Activated naive CD4-positive, alpha-beta T cell treated with anti-CD3 and anti-CD28 coated beads, Interleukin-2, amount 10 ng/mL, durations not matched to agents 7 days and 5 days (primary cell): Measurements from ENCODE around the gene TEAD4.

Source experiments
- CTCF ChIA-PET: fragments of 350-600 bp; sonication (Branson Sonifier 250); formaldehyde crosslinking; loops from one replicate; lab custom pipeline; 2021; ENCODE audit warnings: antibody characterized with exemption; lab: Charles Lee
- DNase-seq: peaks from one replicate; pipeline ENCODE4 v3.0.0-alpha.2; 2020
- H3K27ac Mint-ChIP-seq: one replicate; pipeline ENCODE4 v1.8.0; 2021; ENCODE audit warnings: mild to moderate bottlenecking, moderate library complexity, mixed read lengths
- H3K27me3 Mint-ChIP-seq: one replicate; pipeline ENCODE4 v1.8.0; 2021; ENCODE audit warnings: mild to moderate bottlenecking, mixed read lengths
- H3K36me3 Mint-ChIP-seq: one replicate; pipeline ENCODE4 v1.8.0; 2021; ENCODE audit warnings: mixed read lengths
- H3K4me1 Mint-ChIP-seq: one replicate; pipeline ENCODE4 v1.8.0; 2021; ENCODE audit warnings: mixed read lengths
- H3K4me3 Mint-ChIP-seq: one replicate; pipeline ENCODE4 v1.8.0; 2021; ENCODE audit warnings: mild to moderate bottlenecking, moderate library complexity, mixed read lengths
- H3K9me3 Mint-ChIP-seq: one replicate; pipeline ENCODE4 v1.8.0; 2021; ENCODE audit warnings: mixed read lengths

The TEAD4 gene

DNA sequence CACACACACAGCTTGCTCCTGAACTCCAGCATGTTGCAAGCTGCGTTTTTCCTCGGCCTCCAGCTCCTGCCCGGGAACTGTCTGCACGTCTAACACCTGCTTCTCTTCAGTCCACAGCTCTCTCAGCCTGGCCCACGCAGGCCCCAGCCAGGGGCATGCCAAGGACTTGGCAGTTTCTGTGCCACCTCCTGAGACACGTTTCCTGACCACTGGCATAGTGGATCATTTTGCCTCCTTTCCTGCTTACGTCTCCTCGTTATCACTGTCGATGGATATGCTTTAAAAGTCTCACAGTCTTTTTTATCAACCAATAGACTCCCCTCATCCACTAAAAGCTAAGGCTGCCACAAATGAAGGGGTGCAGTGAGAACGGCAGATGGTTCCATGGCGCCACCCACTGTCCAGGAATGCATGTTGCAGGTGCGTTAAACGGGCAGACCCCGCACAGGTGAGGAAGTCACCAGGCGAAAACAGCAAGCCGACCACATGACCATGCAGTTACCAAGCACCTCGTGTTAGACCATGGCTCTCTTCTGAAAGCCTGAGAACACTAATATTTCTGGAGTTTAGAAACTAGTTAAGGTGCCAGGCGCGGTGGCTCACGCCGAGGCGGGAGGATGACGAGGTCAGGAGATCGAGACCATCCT lies 14.7 kb upstream of the TEAD4 start:
- Mint-ChIP-seq H3K4me3 (no peak overlapping the region), H3K4me1 (peaks cover 4% of the 10 kb centered on the region), H3K27me3 (peaks cover 14% of the 10 kb centered on the region), H3K9me3 (no peaks in the 10 kb centered on the region), H3K36me3 (no peaks in the 10 kb centered on the region), H3K27ac (no peak overlapping the region)
- CTCF ChIA-PET, result interaction anchor here (0.7 to 2.8 kb wide), 17 partner anchors 9 to 261 kb away, joined by 3 to 35 read pairs (median 3); no protein-coding TSS in a partner anchor
- DNase-seq, result peak; percentile 79

DNA sequence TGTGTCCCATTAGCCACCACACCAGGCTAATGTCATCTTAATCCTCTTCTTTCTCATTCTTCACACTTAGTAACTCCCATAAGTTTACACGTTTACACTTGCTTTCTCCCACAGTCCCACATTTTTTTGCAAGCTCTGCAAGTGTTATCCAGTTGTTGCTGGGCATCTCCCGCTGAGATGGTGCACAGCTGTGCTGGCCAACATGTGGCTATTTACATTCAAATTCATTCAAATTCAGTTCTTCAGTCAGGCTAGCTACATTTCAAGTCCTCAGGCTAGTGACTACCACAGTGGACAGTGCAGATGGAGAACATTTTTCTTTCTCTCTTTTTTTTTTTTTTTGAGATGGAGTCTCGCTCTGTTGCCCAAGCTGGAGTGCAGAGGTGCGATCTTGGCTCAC lies 9.8 kb upstream of the TEAD4 start:
- peaks cover 35% of the 10 kb centered on the region for H3K27me3 Mint-ChIP-seq
- CTCF ChIA-PET, result no interaction called here
- H3K4me1 Mint-ChIP-seq, result peaks cover 4% of the 10 kb centered on the region
- no peaks in the 10 kb centered on the region for H3K9me3 Mint-ChIP-seq
- no peaks in the 10 kb centered on the region for H3K36me3 Mint-ChIP-seq
- no peak overlapping the region for H3K4me3 Mint-ChIP-seq
- no peak overlapping the region for H3K27ac Mint-ChIP-seq
- no peak for DNase-seq

GRCh38 chr12:2955888-2956287 lies 3.3 kb upstream of the TEAD4 start:
- H3K4me1 Mint-ChIP-seq, result peaks cover 15% of the 10 kb centered on the region
- no peak overlapping the region for H3K27ac Mint-ChIP-seq

DNA sequence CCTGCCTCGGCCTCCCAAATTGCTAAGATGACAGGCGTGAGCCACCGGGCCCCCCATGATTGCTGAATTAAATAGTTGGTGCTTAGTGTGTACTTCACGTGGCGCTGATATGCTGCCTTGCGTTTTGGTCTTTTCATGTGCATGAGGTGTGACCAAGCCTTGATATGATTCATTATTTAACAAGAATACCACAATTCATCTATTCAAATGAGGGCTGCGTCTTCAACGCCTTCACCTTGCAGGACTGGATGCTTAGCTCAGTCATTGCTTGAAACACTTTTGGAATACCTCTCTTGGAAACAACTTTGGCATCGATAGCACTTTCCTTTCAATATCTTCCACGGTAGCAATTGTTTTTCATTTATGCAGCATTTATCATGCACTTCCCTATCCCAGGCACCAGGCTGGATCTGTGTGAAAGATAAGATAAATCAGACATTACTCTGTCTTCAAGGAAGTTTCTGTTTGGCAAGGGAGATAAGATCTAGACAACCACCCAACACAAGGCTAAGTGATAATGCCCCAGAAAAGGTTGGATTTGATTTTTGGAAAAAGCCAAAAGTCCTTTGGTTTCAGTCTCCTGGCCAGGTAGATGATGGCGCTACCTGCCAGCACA lies 1.3 kb upstream of the TEAD4 start:
- CTCF ChIA-PET, result interaction anchor here (1.0 to 1.4 kb wide), 2 partner anchors 14 to 84 kb away, joined by 3 read pairs; no protein-coding TSS in a partner anchor
- peaks cover 66% of the 10 kb centered on the region for H3K27me3 Mint-ChIP-seq
- H3K4me1 Mint-ChIP-seq, result peaks cover 17% of the 10 kb centered on the region
- peak overlapping the region; percentile 75 for H3K4me3 Mint-ChIP-seq
- H3K36me3 Mint-ChIP-seq, result no peaks in the 10 kb centered on the region
- H3K27ac Mint-ChIP-seq, result no peak overlapping the region
- H3K9me3 Mint-ChIP-seq, result no peaks in the 10 kb centered on the region
- DNase-seq, result no peak

More at GRCh38 chr12:2955888-2956287, 3.3 kb upstream of the TEAD4 start:
- no peak overlapping the region for H3K4me3 Mint-ChIP-seq
- H3K27me3 Mint-ChIP-seq, result peaks cover 57% of the 10 kb centered on the region
- H3K36me3 Mint-ChIP-seq, result no peaks in the 10 kb centered on the region
- DNase-seq, result no peak
- no peaks in the 10 kb centered on the region for H3K9me3 Mint-ChIP-seq
- CTCF ChIA-PET, result no interaction called here

DNA sequence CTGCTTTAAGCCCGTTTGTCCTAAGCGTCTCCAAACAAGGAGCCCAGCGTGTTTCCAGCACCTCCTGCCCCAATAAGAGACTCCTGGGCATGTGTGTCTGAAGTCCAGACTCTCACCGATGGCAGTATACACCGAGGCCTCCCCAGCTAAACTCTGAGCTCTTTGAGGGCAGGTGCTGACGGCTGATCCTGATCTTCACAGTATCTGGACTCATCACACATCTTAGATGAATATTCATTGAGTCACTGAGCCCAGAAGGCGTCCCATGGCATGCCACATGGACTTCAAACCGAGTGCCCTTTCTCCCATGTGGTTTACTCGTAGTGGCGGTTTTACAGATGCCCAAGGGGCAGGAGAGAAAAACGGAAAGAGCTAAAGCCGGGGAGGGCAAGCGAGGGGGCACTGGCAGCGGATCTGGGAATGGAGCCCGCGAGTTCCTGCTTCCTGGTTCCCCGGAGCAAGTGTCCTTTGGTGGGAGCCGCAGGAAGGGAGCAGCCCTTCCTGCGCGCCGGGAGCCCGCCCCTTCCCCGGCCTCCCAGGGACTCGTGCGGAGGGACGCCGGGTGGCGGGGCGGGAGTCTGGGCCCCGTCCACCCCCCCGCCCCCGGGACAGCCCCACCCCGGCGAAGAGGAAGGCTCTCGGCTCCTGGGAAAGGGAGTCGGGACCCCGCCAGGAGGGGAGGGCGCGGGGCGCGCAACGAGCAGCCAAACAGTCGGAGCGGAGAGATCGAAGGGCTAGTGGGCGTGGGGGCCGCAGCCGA lies 585 bp upstream of the TEAD4 start:
- Mint-ChIP-seq H3K9me3 (no peaks in the 10 kb centered on the region), H3K36me3 (no peaks in the 10 kb centered on the region), H3K27me3 (peaks cover 73% of the 10 kb centered on the region), H3K27ac (no peak overlapping the region), H3K4me3 (peak overlapping the region; percentile 75), H3K4me1 (peaks cover 17% of the 10 kb centered on the region)
- CTCF ChIA-PET, result interaction anchor here (1.0 to 1.4 kb wide), 2 partner anchors 14 to 84 kb away, joined by 3 read pairs; no protein-coding TSS in a partner anchor
- peak; percentile 21 for DNase-seq

DNA sequence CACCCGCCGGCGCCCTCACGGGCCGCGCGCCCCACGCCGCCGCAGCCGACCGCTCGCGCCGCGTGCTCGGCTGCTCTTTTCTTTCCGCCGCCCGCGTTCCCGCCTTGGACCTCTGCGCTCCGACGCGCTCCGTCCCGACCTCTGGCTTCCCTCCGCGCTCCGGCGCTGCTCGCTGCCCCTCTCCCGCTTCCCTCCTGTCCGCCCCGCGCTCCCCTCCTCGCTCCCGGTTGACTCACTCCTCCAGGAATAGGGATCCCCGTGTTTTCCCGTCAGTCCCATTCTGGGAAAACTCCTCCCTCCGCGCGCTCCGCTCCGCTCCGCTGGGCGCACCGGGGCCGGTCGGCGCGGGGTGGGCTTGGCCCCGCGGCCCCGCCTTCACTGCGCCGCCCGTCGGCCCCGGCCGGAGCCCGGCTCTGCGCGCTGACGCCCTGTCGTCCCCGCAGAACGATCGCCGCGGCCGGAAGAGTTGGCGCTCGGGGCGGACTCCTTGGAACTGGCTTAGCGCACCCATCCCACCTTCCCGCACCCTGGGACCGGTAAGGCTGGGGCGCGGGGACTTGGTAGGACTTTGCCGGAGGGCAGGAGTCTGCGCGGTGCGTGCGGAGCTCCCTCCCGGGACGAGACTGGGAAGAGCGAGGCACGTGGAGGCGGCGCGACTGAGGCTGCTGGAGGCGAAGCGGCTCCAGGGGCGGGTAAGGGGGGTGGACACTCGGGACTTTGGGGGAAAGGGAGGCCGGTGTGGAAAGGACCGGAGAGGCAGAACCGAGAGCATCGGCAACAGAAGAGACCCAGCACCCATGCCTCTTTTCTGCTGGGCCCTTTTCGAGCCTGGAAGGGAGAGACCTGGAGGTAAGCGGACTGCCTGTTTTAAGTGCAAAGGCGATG lies 550 bp downstream of the TEAD4 start:
- Mint-ChIP-seq H3K36me3 (no peaks in the 10 kb centered on the region), H3K27me3 (peaks cover 84% of the 10 kb centered on the region), H3K4me3 (peak overlapping the region; percentile 72), H3K27ac (no peak overlapping the region), H3K9me3 (no peaks in the 10 kb centered on the region), H3K4me1 (peaks cover 17% of the 10 kb centered on the region)
- CTCF ChIA-PET, result interaction anchor here (1.4 kb wide), 1 partner anchor 83 kb away, joined by 3 read pairs; no protein-coding TSS in a partner anchor
- peak; percentile 23 for DNase-seq

GRCh38 chr12:2960390-2960956 lies 1.3 kb downstream of the TEAD4 start:
- CTCF ChIA-PET, result no interaction called here
- H3K27me3 Mint-ChIP-seq, result peaks cover 87% of the 10 kb centered on the region
- H3K4me3 Mint-ChIP-seq, result peak overlapping the region; percentile 69
- DNase-seq, result peak; percentile 24
- H3K9me3 Mint-ChIP-seq, result no peaks in the 10 kb centered on the region
- peaks cover 17% of the 10 kb centered on the region for H3K4me1 Mint-ChIP-seq
- no peak overlapping the region for H3K27ac Mint-ChIP-seq
- no peaks in the 10 kb centered on the region for H3K36me3 Mint-ChIP-seq

DNA sequence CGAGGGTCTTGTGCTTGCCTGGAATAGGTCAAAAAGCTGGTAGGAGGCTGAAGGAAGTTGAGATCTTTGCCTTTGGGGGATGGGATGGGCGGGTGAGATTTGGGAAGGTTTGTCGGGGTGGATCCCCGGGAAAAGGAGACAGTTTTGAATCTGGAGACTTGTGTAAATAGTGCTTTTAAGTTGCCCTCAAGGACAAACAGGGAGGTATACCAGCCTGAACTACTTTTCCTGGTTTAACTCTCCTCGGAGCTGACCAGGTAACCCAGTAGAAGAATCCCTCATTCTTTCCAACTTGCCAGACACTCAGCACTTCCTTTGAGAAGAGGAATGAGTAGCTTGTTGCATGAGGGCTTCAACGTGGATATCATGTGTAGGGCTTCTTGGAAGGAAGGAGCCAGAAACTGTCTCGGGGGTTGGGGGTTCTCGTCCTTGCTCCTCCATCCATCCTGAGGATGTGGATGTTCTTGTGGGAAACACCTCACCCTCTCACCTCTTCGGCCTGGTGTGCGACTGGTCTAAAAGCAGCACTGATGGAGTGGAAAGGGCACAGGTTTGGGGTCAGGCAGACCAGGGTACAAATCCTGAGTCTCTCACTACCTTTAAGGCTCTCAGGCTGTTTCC lies 1.9 kb downstream of the TEAD4 start:
- Mint-ChIP-seq H3K4me3 (peak overlapping the region; percentile 69), H3K4me1 (peaks cover 17% of the 10 kb centered on the region), H3K9me3 (no peaks in the 10 kb centered on the region), H3K27ac (no peak overlapping the region), H3K36me3 (no peaks in the 10 kb centered on the region), H3K27me3 (peaks cover 88% of the 10 kb centered on the region)
- CTCF ChIA-PET, result no interaction called here
- no peak for DNase-seq

- CTCF ChIA-PET, result no interaction called here
- Mint-ChIP-seq H3K4me1 (peaks cover 17% of the 10 kb centered on the region), H3K36me3 (no peaks in the 10 kb centered on the region), H3K27ac (no peak overlapping the region), H3K4me3 (no peak overlapping the region), H3K9me3 (no peaks in the 10 kb centered on the region), H3K27me3 (peaks cover 82% of the 10 kb centered on the region)
- no peak for DNase-seq
Measured at GRCh38 chr12:2961705-2962104, 2.5 kb downstream of the TEAD4 start.

DNA sequence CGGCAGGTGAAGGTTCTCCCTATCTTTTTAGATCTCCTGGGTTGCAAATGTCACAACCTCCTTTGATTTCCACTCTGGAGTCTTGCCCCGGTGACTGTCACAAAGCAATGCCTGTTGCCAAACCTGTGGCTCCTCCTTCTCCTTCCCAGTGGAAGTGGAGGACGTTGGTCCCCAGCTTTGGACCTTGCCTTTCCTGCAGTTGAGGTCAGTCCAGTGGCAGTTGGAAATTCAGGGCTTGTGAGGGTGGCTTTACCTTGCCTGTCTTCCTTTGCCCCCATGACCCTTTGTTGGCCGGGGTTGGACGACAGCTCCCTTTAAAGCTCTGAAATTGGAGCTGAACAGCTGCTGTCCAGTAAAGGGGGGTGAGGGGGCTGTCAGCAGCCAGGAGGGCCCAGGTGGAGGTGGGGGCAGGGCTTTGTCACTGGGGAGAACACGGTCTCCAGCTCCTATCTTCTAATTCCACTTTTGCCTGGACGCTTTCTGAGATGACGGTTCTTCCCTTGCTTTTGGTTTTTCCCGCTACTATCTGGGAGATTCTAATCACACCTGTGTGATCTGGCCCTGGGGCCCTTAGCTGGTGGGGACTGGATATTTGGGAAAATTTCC lies 4.1 kb downstream of the TEAD4 start:
- no peaks in the 10 kb centered on the region for H3K36me3 Mint-ChIP-seq
- no peak overlapping the region for H3K4me3 Mint-ChIP-seq
- no peaks in the 10 kb centered on the region for H3K9me3 Mint-ChIP-seq
- H3K27me3 Mint-ChIP-seq, result peaks cover 67% of the 10 kb centered on the region
- CTCF ChIA-PET, result no interaction called here
- no peak for DNase-seq
- no peak overlapping the region for H3K27ac Mint-ChIP-seq
- peaks cover 17% of the 10 kb centered on the region for H3K4me1 Mint-ChIP-seq

DNA sequence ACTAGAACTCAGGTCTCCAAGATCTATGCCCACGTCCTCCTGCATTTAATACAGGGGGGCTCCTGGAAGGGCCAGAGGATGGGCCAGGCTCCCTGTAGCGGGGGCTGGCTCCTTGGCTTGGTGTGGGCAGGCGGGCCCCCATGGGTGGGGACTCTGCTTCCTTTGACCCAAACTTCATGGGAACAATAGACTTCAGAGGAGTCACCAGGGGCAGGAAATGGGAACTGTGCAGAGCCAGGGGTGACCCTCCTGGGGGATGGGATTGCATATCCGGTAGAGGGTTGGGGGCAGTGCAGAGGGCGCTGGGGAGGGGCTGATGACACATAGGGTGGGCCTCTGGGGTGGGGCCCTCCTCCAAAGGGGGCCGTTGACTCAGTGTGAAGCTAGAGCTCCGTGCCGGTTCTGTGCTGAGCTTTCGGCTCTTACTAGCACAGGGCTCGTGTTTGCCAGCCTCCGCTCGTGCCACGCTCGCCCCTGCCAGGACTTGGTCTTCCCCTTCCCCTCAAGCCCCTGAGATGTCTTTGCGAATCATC lies 4.6 kb downstream of the TEAD4 start:
- H3K4me3 Mint-ChIP-seq, result no peak overlapping the region
- CTCF ChIA-PET, result no interaction called here
- peaks cover 12% of the 10 kb centered on the region for H3K4me1 Mint-ChIP-seq
- H3K27me3 Mint-ChIP-seq, result peaks cover 61% of the 10 kb centered on the region
- no peak overlapping the region for H3K27ac Mint-ChIP-seq
- no peaks in the 10 kb centered on the region for H3K36me3 Mint-ChIP-seq
- H3K9me3 Mint-ChIP-seq, result no peaks in the 10 kb centered on the region
- DNase-seq, result no peak

GRCh38 chr12:2967651-2968050 lies 8.5 kb downstream of the TEAD4 start:
- Mint-ChIP-seq H3K27ac (no peak overlapping the region), H3K27me3 (peaks cover 37% of the 10 kb centered on the region), H3K4me1 (no peaks in the 10 kb centered on the region), H3K9me3 (no peaks in the 10 kb centered on the region), H3K4me3 (no peak overlapping the region), H3K36me3 (no peaks in the 10 kb centered on the region)
- CTCF ChIA-PET, result interaction anchor here (0.8 kb wide), 1 partner anchor 66 kb away, joined by 3 read pairs; no protein-coding TSS in a partner anchor
- no peak for DNase-seq
